Measurements from ENCODE around the gene CASKIN1. TPM values are rescaled to one million over a fixed set of nuclear protein-coding genes. Genes with fewer than 3 reads are reported as not detected.

CASKIN1 gene
- total and polyA plus RNA-seq, 2 of the 8 experiments (the other 6 are each of a cell fraction or from before 2014, with no cell fraction given) = 1.2 to 6.4 TPM

- 0 out of 2 replicates have a peak, but pooled peaks have one; percentile 8 for TF ChIP-seq POLR2AphosphoS5 (IDR thresholded peaks at IDR 0.05; ENCODE audit: low read depth, low read length)
Measured at GRCh38 chr16:2236337-2237101, 40.1 kb upstream of the CASKIN1 start, which contains the start of gene DNASE1L2 (continued).

Measured in H1 (cell line).